RWPE1 (cell line): ENCODE measurements around the gene TRPC6.

Experiments
- CTCF ChIA-PET: fragments of 350-600 bp; sonication (Branson Sonifier 250); formaldehyde crosslinking; extraction: SDS; loops from one replicate; lab custom pipeline; 2021; lab: Yijun Ruan, JAX
- POLR2A ChIA-PET: fragments of 400-600 bp; formaldehyde crosslinking; extraction: SDS; loops from one replicate; lab custom pipeline; 2020; ENCODE audit warnings: antibody characterized with exemption; ENCODE audit not compliant: low non-redundant PET; lab: Yijun Ruan, JAX
- DNase-seq: peaks from one replicate; pipeline ENCODE4 v3.0.0; 2012; ENCODE audit warnings: low spot score
- H3K27ac ChIP-seq: fragments of 450-650 bp; 2 replicates; pipeline ENCODE4 v1.5.1; 2017
- TF ChIP-seq, protein P1 (sequence below): fragments of 450-650 bp; conservative IDR thresholded peaks from 2 replicates; pipeline ENCODE4 v1.5.1; 2017; ENCODE audit warnings: low read depth, mild to moderate bottlenecking

Gene TRPC6

DNA sequence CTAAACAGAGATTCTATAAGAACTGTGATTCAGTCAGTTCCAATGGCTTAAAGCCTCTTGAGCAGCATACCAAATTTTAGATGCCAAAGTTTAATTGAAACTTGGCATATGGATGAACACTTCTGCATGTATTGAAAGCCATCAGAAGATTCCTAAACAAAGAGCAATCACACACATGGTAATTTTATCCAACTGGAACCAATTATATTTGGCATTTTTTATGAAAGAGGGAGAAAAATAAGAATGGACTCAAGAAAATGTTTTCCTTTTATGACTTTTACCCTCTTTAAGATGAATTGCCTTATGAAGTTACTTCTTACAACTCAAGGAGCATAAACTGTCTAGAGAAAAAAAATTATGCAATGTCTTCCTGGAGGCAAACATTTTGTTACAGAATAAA is 7.4 kb downstream of the TRPC6 start:
- ChIA-PET CTCF (interaction anchor here (0.5 kb wide), 1 partner anchor 190 kb away, joined by 3 read pairs; no protein-coding TSS in a partner anchor), POLR2A (no interaction called here)
- TF ChIP-seq, protein P1, sequence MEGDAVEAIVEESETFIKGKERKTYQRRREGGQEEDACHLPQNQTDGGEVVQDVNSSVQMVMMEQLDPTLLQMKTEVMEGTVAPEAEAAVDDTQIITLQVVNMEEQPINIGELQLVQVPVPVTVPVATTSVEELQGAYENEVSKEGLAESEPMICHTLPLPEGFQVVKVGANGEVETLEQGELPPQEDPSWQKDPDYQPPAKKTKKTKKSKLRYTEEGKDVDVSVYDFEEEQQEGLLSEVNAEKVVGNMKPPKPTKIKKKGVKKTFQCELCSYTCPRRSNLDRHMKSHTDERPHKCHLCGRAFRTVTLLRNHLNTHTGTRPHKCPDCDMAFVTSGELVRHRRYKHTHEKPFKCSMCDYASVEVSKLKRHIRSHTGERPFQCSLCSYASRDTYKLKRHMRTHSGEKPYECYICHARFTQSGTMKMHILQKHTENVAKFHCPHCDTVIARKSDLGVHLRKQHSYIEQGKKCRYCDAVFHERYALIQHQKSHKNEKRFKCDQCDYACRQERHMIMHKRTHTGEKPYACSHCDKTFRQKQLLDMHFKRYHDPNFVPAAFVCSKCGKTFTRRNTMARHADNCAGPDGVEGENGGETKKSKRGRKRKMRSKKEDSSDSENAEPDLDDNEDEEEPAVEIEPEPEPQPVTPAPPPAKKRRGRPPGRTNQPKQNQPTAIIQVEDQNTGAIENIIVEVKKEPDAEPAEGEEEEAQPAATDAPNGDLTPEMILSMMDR, result no peak
- no peak for DNase-seq
- H3K27ac ChIP-seq, result no peak overlapping the region

DNA sequence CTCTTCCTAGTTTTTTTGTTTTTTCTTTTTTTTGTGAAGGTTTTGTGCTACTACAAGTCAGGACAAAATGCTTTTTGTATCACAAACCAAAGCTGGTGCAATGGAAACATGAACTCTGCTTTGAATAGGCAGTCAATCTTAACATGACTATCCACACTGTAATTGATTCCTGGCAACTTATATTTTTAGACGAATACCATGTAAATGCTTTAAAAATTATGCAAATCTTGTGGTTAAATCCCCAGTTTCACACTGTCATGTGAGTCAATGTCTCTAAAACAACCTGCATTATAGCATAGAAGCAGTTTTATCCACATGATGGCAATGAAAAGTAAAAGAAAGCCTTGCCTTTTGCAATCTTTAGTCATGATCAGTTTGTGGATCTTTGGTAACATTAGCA is 8.9 kb downstream of the TRPC6 start:
- ChIA-PET CTCF (no interaction called here), POLR2A (no interaction called here)

DNA sequence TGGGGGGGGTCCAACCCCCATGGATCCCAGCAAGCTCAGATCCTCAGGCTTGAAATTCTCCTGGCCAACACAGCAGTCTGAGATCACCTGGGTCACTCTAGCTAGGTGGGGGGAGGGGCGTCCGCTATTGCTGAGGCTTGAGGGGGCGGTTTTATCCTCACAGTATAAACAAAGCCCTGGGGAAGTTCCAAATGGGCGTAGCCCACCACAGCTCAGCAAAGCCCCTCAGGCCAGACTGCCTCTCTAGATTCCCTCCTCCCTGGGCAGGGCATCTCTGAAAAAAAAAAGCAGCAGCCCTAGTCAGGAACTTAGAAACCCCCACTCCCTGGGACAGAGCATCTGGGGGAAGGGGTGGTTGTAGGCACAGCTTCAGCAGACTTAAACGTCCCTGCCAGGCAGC is 16.7 kb downstream of the TRPC6 start:
- no peak for DNase-seq
- TF ChIP-seq, protein P1, result no peak
- CTCF ChIA-PET, result no interaction called here
- POLR2A ChIA-PET, result no interaction called here
- H3K27ac ChIP-seq, result no peak overlapping the region

More for the DNA sequence above, 8.9 kb downstream of the TRPC6 start:
- H3K27ac ChIP-seq, result no peak overlapping the region
- no peak for DNase-seq
- TF ChIP-seq, protein P1, result no peak

DNA sequence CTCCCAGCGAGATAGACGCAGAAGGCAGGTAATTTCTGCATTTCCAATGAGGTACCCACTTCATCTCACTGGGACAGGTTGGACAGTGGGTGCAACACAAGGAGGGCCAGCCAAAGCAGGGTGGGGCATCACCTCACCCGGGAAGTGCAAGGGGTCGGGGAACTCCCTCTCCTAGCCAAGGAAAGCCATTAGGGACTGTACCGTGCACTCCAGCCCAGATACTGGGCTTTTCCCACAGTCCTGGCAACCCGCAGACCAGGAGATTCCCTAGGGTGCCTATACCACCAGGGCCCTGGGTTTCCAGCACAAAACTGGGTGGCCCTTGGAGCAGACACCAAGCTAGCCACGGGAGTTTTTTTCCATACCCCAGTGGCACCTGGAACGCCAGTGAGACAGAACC is 17.2 kb downstream of the TRPC6 start:
- ChIA-PET CTCF (no interaction called here), POLR2A (no interaction called here)
- no peak overlapping the region for H3K27ac ChIP-seq
- TF ChIP-seq, protein P1, result no peak
- DNase-seq, result no peak

DNA sequence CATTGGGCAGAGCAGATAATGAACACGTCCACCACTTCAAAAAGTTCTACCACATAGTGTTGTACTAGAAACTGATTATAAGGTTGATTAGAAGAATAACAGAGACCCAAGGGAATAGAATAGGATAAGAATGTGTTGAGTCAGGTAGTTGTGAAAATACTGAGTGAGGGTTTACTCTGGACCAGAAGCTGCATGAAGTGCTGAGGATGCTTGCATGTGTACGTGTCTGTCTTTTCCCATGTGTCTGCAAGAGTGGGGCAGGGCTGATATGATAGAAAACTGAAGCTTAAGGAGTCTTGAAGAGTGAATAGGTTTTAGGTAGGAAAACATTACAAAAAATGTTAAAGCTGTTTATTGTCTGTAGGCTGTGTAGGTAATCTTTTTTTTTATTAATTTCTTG is 20.6 kb downstream of the TRPC6 start:
- ChIA-PET POLR2A (no interaction called here), CTCF (no interaction called here)
- TF ChIP-seq, protein P1, result no peak
- no peak for DNase-seq
- H3K27ac ChIP-seq, result no peak overlapping the region

DNA sequence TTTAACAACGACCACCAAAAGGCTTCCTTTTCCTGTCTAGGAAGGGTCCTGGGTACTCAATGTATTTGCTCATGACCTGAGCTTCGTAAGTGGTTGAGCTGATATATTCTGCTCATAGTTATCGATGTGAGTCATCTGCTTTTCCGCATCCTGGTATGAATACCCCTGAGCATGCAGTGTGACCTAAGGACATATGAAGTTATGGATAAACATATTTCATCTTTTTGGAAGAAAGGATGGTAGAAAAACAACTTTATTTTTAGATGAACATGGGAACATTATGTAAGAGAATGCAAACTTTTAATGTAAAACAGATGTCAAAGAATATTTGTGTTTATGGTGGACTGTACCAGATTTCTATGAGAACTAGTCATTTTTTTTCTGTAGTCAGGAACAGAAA is 28.4 kb downstream of the TRPC6 start:
- DNase-seq, result no peak
- ChIA-PET CTCF (no interaction called here), POLR2A (no interaction called here)
- TF ChIP-seq, protein P1, result no peak
- no peak overlapping the region for H3K27ac ChIP-seq

DNA sequence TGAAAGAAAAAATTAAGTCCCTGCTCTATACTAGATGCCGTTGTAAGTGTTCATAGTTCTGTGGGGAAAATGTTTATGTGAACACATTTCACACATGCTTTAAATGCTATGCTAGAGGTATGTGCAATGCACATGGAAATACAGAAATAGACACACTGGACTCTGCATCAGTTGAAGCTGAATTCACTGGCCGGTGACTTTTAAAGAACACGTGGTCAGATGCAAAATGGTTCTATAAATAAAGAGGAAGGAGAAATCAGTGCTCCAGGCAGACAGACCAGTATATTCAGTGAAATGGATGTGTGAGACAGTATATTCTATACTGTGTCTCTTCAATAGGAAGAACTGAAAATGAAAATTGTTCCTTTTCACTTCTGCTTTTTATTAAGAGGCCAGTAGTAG is 29.9 kb downstream of the TRPC6 start:
- POLR2A ChIA-PET, result no interaction called here
- H3K27ac ChIP-seq, result no peak overlapping the region

More for the DNA sequence above, 29.9 kb downstream of the TRPC6 start:
- CTCF ChIA-PET, result no interaction called here
- TF ChIP-seq, protein P1, result no peak
- no peak for DNase-seq
